Stimulated activated CD4-positive, alpha-beta T cell treated with anti-CD3 and anti-CD28 coated beads, Interleukin-4, amount 100 ng/mL, for 24 hours (primary cell): ENCODE measurements around the gene MYO1F.
"Not testable (repeated sequence)": the region's sequence is repeated elsewhere in the genome, so short reads cannot be mapped to it uniquely, and the experiment has no call there.

Source experiments
- DNase-seq: peaks from one replicate; pipeline ENCODE4 v3.0.0-alpha.2; 2020

MYO1F gene

GRCh38 chr19:8577247-8577646 is at the start of gene MYO1F:
Gene MYO1F, minus strand, starts transcription at chr19:8577442. Its CDS starts 133 bp downstream, at chr19:8577309.
- no peak for DNase-seq

GRCh38 chr19:8626842-8627241 is 49.6 kb upstream of the MYO1F start:
- DNase-seq = no peak

GRCh38 chr19:8622886-8623285 is 45.6 kb upstream of the MYO1F start:
- DNase-seq = not testable (repeated sequence)

- no peak for DNase-seq
These were observed 41.5 kb upstream of the MYO1F start for GRCh38 chr19:8618751-8619150.

GRCh38 chr19:8617984-8618383 is 40.7 kb upstream of the MYO1F start:
- DNase-seq = no peak

- DNase-seq = not testable (repeated sequence)
These were observed 40.1 kb upstream of the MYO1F start for GRCh38 chr19:8617325-8617724.

GRCh38 chr19:8616861-8617260 is 39.6 kb upstream of the MYO1F start:
- DNase-seq = no peak

GRCh38 chr19:8615813-8616596 is 38.8 kb upstream of the MYO1F start:
- peak; percentile 57 for DNase-seq

- no peak for DNase-seq
These were observed 37.8 kb upstream of the MYO1F start for GRCh38 chr19:8615024-8615423.

- DNase-seq = no peak
These were observed 37.2 kb upstream of the MYO1F start for GRCh38 chr19:8614455-8614854.

GRCh38 chr19:8612807-8613171 is 35.5 kb upstream of the MYO1F start:
- DNase-seq = no peak

GRCh38 chr19:8611877-8612806 is 34.9 kb upstream of the MYO1F start:
- no peak for DNase-seq

- DNase-seq = no peak
These were observed 34.2 kb upstream of the MYO1F start for GRCh38 chr19:8611391-8611876.

- no peak for DNase-seq
These were observed 33.7 kb upstream of the MYO1F start for GRCh38 chr19:8610936-8611300.

- peak; percentile 31 for DNase-seq
These were observed 33.0 kb upstream of the MYO1F start, which contains the start of gene ADAMTS10 for GRCh38 chr19:8610041-8610935. Gene ADAMTS10, minus strand, starts transcription at chr19:8610715. Its CDS starts 5,005 bp downstream, at chr19:8605710.

GRCh38 chr19:8609279-8610040 is 32.2 kb upstream of the MYO1F start:
- DNase-seq = no peak

- no peak for DNase-seq
These were observed 31.7 kb upstream of the MYO1F start for GRCh38 chr19:8608941-8609278.

- no peak for DNase-seq
These were observed 30.1 kb upstream of the MYO1F start for GRCh38 chr19:8607386-8607785.

GRCh38 chr19:8605514-8605913 is 28.3 kb upstream of the MYO1F start:
- DNase-seq = no peak

GRCh38 chr19:8601796-8602195 is 24.6 kb upstream of the MYO1F start:
- no peak for DNase-seq

- DNase-seq = no peak
These were observed 23.6 kb upstream of the MYO1F start for GRCh38 chr19:8600816-8601215.

GRCh38 chr19:8600064-8600463 is 22.8 kb upstream of the MYO1F start:
- no peak for DNase-seq
